Measurements from ENCODE around the gene ALPP.
"Not testable (repeated sequence)": the region's sequence is repeated elsewhere in the genome, so short reads cannot be mapped to it uniquely, and the experiment has no call there.

The ALPP gene

GRCh38 chr2:232422051-232422450, 43.5 kb downstream of the ALPP start:
- DNase-seq (ENCODE audit: low read depth): no peak

GRCh38 chr2:232422996-232423395, 44.4 kb downstream of the ALPP start:
- DNase-seq (ENCODE audit: low read depth): not testable (repeated sequence)

DNA sequence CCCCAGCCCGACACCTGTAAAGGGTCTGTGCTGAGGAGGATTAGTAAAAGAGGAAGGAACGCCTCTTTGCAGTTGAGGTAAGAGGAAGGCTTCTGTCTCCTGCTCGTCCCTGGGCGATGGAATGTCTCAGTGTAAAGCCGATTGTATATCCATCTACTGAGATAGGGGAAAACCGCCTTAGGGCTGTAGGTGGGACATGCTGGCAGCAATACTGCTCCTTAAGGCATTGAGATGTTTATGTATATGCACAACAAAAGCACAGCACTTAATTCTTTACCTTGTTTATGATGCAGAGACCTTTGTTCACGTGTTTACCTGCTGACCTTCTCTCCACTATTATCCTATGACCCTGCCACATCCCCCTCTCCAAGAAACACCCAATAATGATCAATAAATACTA, 44.9 kb downstream of the ALPP start:
- not testable (repeated sequence) for DNase-seq (ENCODE audit: low read depth)

DNA sequence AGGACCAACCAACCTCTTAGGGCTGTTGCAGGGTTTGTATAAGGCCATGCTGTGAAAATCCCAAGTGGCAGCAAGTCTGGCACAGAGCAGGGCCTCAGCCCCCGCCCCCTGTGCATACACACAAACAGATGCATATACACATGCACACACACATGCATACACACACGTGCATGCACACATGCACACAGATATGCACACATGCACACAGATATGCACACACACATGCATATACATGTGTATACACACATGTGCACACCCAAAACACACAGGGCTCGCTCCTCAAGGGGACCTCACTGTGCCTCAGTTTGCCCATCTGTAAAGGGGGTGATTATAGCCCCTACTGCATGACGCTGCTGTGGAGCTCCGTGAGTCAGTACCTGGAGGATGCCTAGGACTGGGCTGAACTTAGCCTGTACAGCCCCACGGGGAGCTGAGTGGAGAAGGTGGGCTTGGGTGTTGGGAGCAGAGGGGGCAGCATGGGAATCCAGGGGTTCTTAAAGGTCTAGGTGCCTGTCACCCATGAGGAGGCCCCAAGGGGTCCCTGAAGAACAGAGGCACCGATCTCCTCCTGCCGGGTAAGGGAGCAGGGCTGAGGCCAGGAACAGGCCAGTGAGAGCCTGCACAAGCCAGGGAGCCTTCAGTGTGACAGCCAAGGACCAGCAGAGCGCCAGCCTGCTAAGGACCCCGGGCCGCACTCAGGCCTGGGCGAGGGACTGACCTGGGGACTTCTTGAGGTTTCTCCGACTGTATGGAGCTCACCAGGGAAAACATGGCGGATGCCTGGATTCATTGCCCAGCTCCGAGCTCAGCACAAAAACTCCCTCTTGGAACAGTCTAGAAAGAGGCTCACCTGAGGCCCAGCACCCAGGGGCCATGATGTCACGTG, 53.4 kb downstream of the ALPP start:
- DNase-seq (ENCODE audit: low read depth): no peak
